GM12801 (cell line): Measurements from ENCODE around the gene OPN3.

ENCODE experiments used
- TF ChIP-seq, protein P1 (sequence below): IDR thresholded peaks from one replicate; pipeline ENCODE4 v1.5.1; 2011; ENCODE audit warnings: control low read depth; ENCODE audit not compliant: insufficient read length; ENCODE audit errors: extremely low read depth

Gene OPN3

GRCh38 chr1:241579434-241579833, 60.7 kb downstream of the OPN3 start:
- TF ChIP-seq, protein P1, sequence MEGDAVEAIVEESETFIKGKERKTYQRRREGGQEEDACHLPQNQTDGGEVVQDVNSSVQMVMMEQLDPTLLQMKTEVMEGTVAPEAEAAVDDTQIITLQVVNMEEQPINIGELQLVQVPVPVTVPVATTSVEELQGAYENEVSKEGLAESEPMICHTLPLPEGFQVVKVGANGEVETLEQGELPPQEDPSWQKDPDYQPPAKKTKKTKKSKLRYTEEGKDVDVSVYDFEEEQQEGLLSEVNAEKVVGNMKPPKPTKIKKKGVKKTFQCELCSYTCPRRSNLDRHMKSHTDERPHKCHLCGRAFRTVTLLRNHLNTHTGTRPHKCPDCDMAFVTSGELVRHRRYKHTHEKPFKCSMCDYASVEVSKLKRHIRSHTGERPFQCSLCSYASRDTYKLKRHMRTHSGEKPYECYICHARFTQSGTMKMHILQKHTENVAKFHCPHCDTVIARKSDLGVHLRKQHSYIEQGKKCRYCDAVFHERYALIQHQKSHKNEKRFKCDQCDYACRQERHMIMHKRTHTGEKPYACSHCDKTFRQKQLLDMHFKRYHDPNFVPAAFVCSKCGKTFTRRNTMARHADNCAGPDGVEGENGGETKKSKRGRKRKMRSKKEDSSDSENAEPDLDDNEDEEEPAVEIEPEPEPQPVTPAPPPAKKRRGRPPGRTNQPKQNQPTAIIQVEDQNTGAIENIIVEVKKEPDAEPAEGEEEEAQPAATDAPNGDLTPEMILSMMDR = no peak

- TF ChIP-seq, protein P1 = no peak
Observed at GRCh38 chr1:241574154-241574553, 66.0 kb downstream of the OPN3 start.

- TF ChIP-seq, protein P1 = no peak
Observed at GRCh38 chr1:241569848-241570247, 70.3 kb downstream of the OPN3 start.

- TF ChIP-seq, protein P1 = no peak
Observed at GRCh38 chr1:241560849-241561187, 79.4 kb downstream of the OPN3 start.

- TF ChIP-seq, protein P1 = no peak
Observed at GRCh38 chr1:241560146-241560848, 79.9 kb downstream of the OPN3 start.

- TF ChIP-seq, protein P1 = no peak
Observed at GRCh38 chr1:241557551-241558193, 82.5 kb downstream of the OPN3 start.

DNA sequence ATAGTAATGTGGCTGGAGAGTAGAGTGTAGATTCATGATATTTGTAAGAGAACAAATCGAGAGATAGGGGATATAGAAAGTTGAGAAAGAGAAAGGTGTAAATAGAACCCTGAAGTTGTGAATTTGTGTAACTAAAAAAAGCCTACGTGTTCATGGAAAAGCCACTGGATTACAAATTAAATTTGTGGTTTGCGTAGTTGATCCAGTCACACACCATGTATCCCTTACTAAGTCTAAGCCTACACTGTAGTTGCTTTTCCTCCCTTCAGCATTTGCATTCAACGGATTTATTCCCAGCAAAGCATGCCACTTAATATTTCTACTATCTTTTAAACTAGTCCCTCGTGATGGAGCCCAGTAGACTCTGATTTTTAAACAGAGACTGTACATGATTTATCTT, 83.1 kb downstream of the OPN3 start:
- TF ChIP-seq, protein P1 = no peak
